ENCODE results near the gene PRKCI.

DNA sequence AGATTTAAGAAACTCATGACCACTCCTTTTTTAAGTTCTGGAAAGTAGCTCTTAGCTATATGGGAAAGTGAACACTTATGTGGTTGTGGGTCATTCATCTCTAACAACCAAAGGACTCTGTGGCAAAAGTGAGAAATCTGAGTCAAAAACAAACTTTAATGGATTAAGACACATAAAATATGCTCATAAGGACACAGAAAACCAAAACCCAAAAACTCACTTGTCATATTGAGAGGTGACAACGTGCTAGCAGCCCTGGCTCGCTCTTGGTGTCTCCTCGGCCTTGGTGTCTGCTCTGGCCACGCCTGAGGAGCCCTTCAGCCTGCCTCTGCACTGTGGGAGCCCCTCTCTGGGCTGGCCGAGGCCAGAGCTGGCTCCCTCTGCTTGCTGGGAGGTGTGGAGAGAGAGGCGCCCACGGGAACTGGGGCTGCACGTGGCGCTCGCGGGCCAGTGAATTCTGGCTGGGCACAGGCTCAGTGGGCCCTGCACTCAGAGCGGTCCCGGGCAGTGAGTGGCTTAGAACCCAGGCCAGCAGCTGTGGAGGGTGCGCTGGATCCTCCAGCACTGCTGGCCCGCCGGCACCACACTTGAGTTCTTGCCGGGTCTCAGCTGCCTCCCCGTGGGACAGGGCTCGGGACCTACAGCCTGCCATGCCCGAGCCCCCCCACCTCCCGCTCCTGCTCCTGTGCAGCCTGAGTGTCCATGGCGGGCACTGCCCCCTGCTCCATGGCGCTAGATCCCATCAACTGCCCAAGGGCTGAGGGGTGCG lies 105.0 kb downstream of the PRKCI start:
- TF ChIP-seq, protein P1, sequence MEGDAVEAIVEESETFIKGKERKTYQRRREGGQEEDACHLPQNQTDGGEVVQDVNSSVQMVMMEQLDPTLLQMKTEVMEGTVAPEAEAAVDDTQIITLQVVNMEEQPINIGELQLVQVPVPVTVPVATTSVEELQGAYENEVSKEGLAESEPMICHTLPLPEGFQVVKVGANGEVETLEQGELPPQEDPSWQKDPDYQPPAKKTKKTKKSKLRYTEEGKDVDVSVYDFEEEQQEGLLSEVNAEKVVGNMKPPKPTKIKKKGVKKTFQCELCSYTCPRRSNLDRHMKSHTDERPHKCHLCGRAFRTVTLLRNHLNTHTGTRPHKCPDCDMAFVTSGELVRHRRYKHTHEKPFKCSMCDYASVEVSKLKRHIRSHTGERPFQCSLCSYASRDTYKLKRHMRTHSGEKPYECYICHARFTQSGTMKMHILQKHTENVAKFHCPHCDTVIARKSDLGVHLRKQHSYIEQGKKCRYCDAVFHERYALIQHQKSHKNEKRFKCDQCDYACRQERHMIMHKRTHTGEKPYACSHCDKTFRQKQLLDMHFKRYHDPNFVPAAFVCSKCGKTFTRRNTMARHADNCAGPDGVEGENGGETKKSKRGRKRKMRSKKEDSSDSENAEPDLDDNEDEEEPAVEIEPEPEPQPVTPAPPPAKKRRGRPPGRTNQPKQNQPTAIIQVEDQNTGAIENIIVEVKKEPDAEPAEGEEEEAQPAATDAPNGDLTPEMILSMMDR (conservative IDR thresholded peaks at IDR 0.05; ENCODE audit: low read depth, low read length) = no peak
- no peak for TF ChIP-seq POLR2A (IDR thresholded peaks at IDR 0.05; ENCODE audit: low read depth, low read length)
- no peak for TF ChIP-seq MAFK (IDR thresholded peaks at IDR 0.05; ENCODE audit: low read depth, low read length)
